ENCODE results near the gene SPATA1.
"Not testable (repeated sequence)": the region's sequence is repeated elsewhere in the genome, so short reads cannot be mapped to it uniquely, and the experiment has no call there.

Gene SPATA1

GRCh38 chr1:84506002-84506728 is at the start of gene SPATA1, which contains the start of gene GNG5:
Gene SPATA1, plus strand, starts transcription at chr1:84506386. Its CDS starts 9,974 bp downstream, at chr1:84516360.
Gene GNG5, minus strand, starts transcription at chr1:84506581. Its CDS starts 490 bp downstream, at chr1:84506091.
- DNase-seq, result peak; percentile 92 to 96 (median 94)

GRCh38 chr1:84462118-84462517 is 44.1 kb upstream of the SPATA1 start:
- DNase-seq, result no peak

GRCh38 chr1:84467298-84467697 is 38.9 kb upstream of the SPATA1 start:
- DNase-seq, result no peak

- no peak for DNase-seq
Measured at GRCh38 chr1:84476225-84476624, 30.0 kb upstream of the SPATA1 start.

- peak; percentile 40 to 56 (median 50) for DNase-seq
Measured at GRCh38 chr1:84478876-84479868, 27.0 kb upstream of the SPATA1 start, which contains the start of gene RPF1. Gene RPF1, plus strand, starts transcription at chr1:84479266. Its CDS starts 16 bp downstream, at chr1:84479282.

- no peak for DNase-seq
Measured at GRCh38 chr1:84479998-84480397, 26.2 kb upstream of the SPATA1 start.

GRCh38 chr1:84480650-84481049 is 25.5 kb upstream of the SPATA1 start:
- no peak for DNase-seq

- DNase-seq, result no peak
Measured at GRCh38 chr1:84481317-84481716, 24.9 kb upstream of the SPATA1 start.

GRCh38 chr1:84488107-84488506 is 18.1 kb upstream of the SPATA1 start:
- no peak for DNase-seq

GRCh38 chr1:84489766-84490165 is 16.4 kb upstream of the SPATA1 start:
- no peak for DNase-seq

GRCh38 chr1:84492726-84493125 is 13.5 kb upstream of the SPATA1 start:
- DNase-seq, result no peak

- no peak for DNase-seq
Measured at GRCh38 chr1:84493747-84494146, 12.4 kb upstream of the SPATA1 start.

GRCh38 chr1:84496498-84496897 is 9.7 kb upstream of the SPATA1 start:
- DNase-seq, result no peak

GRCh38 chr1:84497631-84498275 is 8.4 kb upstream of the SPATA1 start:
- no peak for DNase-seq

- DNase-seq, result no peak
Measured at GRCh38 chr1:84502927-84503326, 3.3 kb upstream of the SPATA1 start.

- DNase-seq, result no peak
Measured at GRCh38 chr1:84504580-84505492, 1.4 kb upstream of the SPATA1 start.

- DNase-seq, result peak in 1 of 4 experiments; percentile 27
Measured at GRCh38 chr1:84505493-84506001, 639 bp upstream of the SPATA1 start.

GRCh38 chr1:84506729-84507453 is 705 bp downstream of the SPATA1 start:
- DNase-seq, result no peak

- not testable (repeated sequence) for DNase-seq
Measured at GRCh38 chr1:84507887-84508286, 1.7 kb downstream of the SPATA1 start.

- DNase-seq, result no peak
Measured at GRCh38 chr1:84508510-84508909, 2.3 kb downstream of the SPATA1 start.

- no peak for DNase-seq
Measured at GRCh38 chr1:84509029-84509428, 2.8 kb downstream of the SPATA1 start.
